ACC112 (cell line): ENCODE results near the gene CLDN8.

Source experiments
- H2AFZ ChIP-seq: fragments of 200-600 bp; sonication (generic); one replicate; pipeline ENCODE4 v1.6.0; 2017; ENCODE audit warnings: antibody characterized with exemption, low read length; ENCODE audit not compliant: unreplicated experiment
- H3K27ac ChIP-seq: fragments of 200-600 bp; sonication (generic); 2 replicates; pipeline ENCODE4 v1.5.1; 2014; ENCODE audit warnings: low read depth, mild to moderate bottlenecking, antibody characterized with exemption, low read length, moderate library complexity
- H3K27me3 ChIP-seq: fragments of 200-600 bp; sonication (generic); 2 replicates; pipeline ENCODE4 v1.6.1; 2014; ENCODE audit warnings: mild to moderate bottlenecking, antibody characterized with exemption, low read length, moderate library complexity, mixed read lengths; ENCODE audit not compliant: insufficient read depth
- H3K36me3 ChIP-seq: fragments of 200-600 bp; sonication (generic); 2 replicates; pipeline ENCODE4 v1.6.1; 2016; ENCODE audit warnings: mild to moderate bottlenecking, antibody characterized with exemption, low read length, moderate library complexity, mixed read lengths; ENCODE audit not compliant: insufficient read depth
- H3K4me1 ChIP-seq: fragments of 200-600 bp; sonication (generic); one replicate; pipeline ENCODE4 v1.6.1; 2016; ENCODE audit warnings: low read length, mixed read lengths; ENCODE audit not compliant: insufficient read depth, unreplicated experiment, control insufficient read depth
- H3K4me3 ChIP-seq: fragments of 200-600 bp; sonication (generic); 2 replicates; pipeline ENCODE4 v1.5.1; 2014; ENCODE audit warnings: mild to moderate bottlenecking, low read depth, low read length
- H3K79me2 ChIP-seq: fragments of 200-600 bp; sonication (generic); one replicate; pipeline ENCODE4 v1.6.0; 2016; ENCODE audit warnings: low read length; ENCODE audit not compliant: control insufficient read depth, unreplicated experiment, insufficient read depth

CLDN8 gene

GRCh38 chr21:30216041-30216723 lies at the start of gene CLDN8:
TSS of gene CLDN8 (minus strand) at chr21:30216097. CDS start at chr21:30215925, 172 bp downstream.
- H3K4me3 ChIP-seq, result no peak within 1 kb of the TSS
- no peak within 1 kb of the TSS for H2AFZ ChIP-seq
- no peaks in the 10 kb centered on the region for H3K79me2 ChIP-seq
- no peaks in the 10 kb centered on the region for H3K27me3 ChIP-seq
- H3K36me3 ChIP-seq, result no peaks in the 10 kb centered on the region
- no peaks in the 10 kb centered on the region for H3K4me1 ChIP-seq
- no peak within 1 kb of the TSS for H3K27ac ChIP-seq

- Histone ChIP-seq H3K27me3 (peaks cover 6% of the 10 kb centered on the region; the same call in 1 of the 2 replicates), H3K36me3 (no peaks in the 10 kb centered on the region), H3K4me1 (no peaks in the 10 kb centered on the region), H3K27ac (no peak overlapping the region), H3K79me2 (no peaks in the 10 kb centered on the region), H3K4me3 (no peak overlapping the region), H2AFZ (no peak overlapping the region)
These were observed 41.9 kb upstream of the CLDN8 start for GRCh38 chr21:30257773-30258172.

GRCh38 chr21:30256100-30256499 lies 40.2 kb upstream of the CLDN8 start:
- Histone ChIP-seq H3K79me2 (no peaks in the 10 kb centered on the region), H3K27ac (no peak overlapping the region), H3K36me3 (no peaks in the 10 kb centered on the region), H2AFZ (no peak overlapping the region), H3K4me1 (no peaks in the 10 kb centered on the region), H3K4me3 (no peak overlapping the region), H3K27me3 (peaks cover 6% of the 10 kb centered on the region; the same call in 1 of the 2 replicates)

DNA sequence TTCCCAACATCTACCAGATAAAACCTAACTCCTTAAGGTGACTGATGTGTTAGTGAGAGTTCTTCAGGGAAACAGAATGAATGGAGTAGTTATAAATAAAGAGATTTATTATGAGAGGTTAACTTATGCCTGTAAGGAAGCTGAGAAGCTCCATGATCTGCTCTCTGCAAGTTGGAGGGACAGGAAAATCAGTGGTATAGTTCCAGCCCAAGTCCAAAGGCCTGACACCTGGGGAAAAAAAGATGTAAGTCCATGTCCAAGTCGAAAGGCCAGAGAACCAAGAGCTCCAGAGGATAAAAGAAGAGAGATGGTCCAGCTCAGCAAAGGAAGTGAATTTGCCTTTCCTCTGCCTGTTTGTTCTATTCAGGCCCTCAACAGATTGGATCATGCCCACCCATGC lies 39.8 kb upstream of the CLDN8 start:
- no peak overlapping the region for H3K27ac ChIP-seq

GRCh38 chr21:30251781-30252180 lies 35.9 kb upstream of the CLDN8 start:
- H2AFZ ChIP-seq, result no peak overlapping the region
- no peak overlapping the region for H3K27ac ChIP-seq
- no peaks in the 10 kb centered on the region for H3K36me3 ChIP-seq
- no peaks in the 10 kb centered on the region for H3K79me2 ChIP-seq
- peaks cover 15% of the 10 kb centered on the region; the same call in 1 of the 2 replicates for H3K27me3 ChIP-seq
- H3K4me3 ChIP-seq, result no peak overlapping the region
- H3K4me1 ChIP-seq, result no peaks in the 10 kb centered on the region

More for the DNA sequence above, 39.8 kb upstream of the CLDN8 start:
- H2AFZ ChIP-seq, result no peak overlapping the region
- no peaks in the 10 kb centered on the region for H3K36me3 ChIP-seq
- no peaks in the 10 kb centered on the region for H3K4me1 ChIP-seq
- 0 out of 2 replicates have a peak, but pooled peaks cover 6% of the 10 kb centered on the region for H3K27me3 ChIP-seq
- no peaks in the 10 kb centered on the region for H3K79me2 ChIP-seq
- no peak overlapping the region for H3K4me3 ChIP-seq

DNA sequence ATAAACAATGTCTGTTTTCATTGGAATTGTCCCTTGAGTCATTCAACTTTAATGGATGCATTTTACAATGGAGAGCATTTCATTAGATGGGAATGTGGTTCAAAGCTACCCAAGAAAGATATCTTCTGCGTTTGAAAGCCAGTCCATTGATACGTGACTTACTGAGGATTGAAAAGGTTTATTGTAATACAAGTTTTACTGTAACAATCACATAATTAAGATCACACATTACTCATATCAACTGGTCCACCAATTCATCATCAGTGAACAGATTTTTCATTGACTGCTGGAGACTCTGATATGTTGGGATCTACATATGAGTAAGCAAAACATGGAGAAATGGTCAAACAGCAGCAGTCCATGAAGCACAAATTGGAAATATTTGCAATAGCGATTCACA lies 34.0 kb upstream of the CLDN8 start:
- Histone ChIP-seq H3K4me1 (no peaks in the 10 kb centered on the region), H3K36me3 (no peaks in the 10 kb centered on the region), H2AFZ (no peak overlapping the region), H3K79me2 (no peaks in the 10 kb centered on the region), H3K27ac (no peak overlapping the region), H3K27me3 (peaks cover 28% of the 10 kb centered on the region; the same call in 1 of the 2 replicates), H3K4me3 (no peak overlapping the region)

DNA sequence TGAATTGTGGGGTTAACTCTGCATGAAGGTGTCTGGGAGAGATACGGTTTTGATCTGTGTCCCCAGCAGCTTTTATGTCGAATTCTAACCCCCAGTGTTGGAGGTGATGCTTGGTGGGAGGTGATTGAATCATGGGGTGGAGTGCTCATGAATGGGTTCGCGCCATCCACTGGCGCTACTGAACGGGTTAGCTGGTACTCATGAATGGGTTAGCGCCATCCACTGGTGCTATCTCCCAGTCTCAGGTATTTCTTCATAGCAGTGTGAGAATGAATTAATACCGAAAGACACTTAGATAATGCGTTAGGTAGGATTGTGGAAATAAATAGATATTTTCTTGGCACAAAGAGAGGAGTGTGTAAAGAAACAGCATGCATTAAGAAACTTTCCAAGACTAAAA lies 32.9 kb upstream of the CLDN8 start:
- H3K27me3 ChIP-seq, result peaks cover 36% of the 10 kb centered on the region; the same call in 1 of the 2 replicates
- no peak overlapping the region for H2AFZ ChIP-seq
- H3K36me3 ChIP-seq, result no peaks in the 10 kb centered on the region
- no peak overlapping the region for H3K27ac ChIP-seq
- no peaks in the 10 kb centered on the region for H3K79me2 ChIP-seq
- no peaks in the 10 kb centered on the region for H3K4me1 ChIP-seq
- no peak overlapping the region for H3K4me3 ChIP-seq

GRCh38 chr21:30245061-30245460 lies 29.2 kb upstream of the CLDN8 start:
- H2AFZ ChIP-seq, result no peak overlapping the region
- no peaks in the 10 kb centered on the region for H3K4me1 ChIP-seq
- no peaks in the 10 kb centered on the region for H3K79me2 ChIP-seq

GRCh38 chr21:30243691-30244090 lies 27.8 kb upstream of the CLDN8 start:
- H2AFZ ChIP-seq, result no peak overlapping the region
- H3K4me3 ChIP-seq, result no peak overlapping the region
- no peak overlapping the region for H3K27ac ChIP-seq
- no peaks in the 10 kb centered on the region for H3K4me1 ChIP-seq
- H3K36me3 ChIP-seq, result no peaks in the 10 kb centered on the region
- H3K79me2 ChIP-seq, result no peaks in the 10 kb centered on the region
- H3K27me3 ChIP-seq, result peaks cover 27% of the 10 kb centered on the region; the same call in 1 of the 2 replicates

More at GRCh38 chr21:30245061-30245460, 29.2 kb upstream of the CLDN8 start:
- Histone ChIP-seq H3K36me3 (no peaks in the 10 kb centered on the region), H3K27me3 (peaks cover 34% of the 10 kb centered on the region; the same call in 1 of the 2 replicates), H3K27ac (no peak overlapping the region), H3K4me3 (no peak overlapping the region)

- peaks cover 16% of the 10 kb centered on the region; the same call in 1 of the 2 replicates for H3K27me3 ChIP-seq
- no peak overlapping the region for H3K4me3 ChIP-seq
- H3K79me2 ChIP-seq, result no peaks in the 10 kb centered on the region
- no peak overlapping the region for H2AFZ ChIP-seq
- H3K36me3 ChIP-seq, result no peaks in the 10 kb centered on the region
- H3K4me1 ChIP-seq, result no peaks in the 10 kb centered on the region
- no peak overlapping the region for H3K27ac ChIP-seq
These were observed 24.8 kb upstream of the CLDN8 start for GRCh38 chr21:30240661-30241060.

- H3K4me3 ChIP-seq, result no peak overlapping the region
- H3K79me2 ChIP-seq, result no peaks in the 10 kb centered on the region
- H3K27ac ChIP-seq, result no peak overlapping the region
- no peaks in the 10 kb centered on the region for H3K36me3 ChIP-seq
- peaks cover 16% of the 10 kb centered on the region for H3K4me1 ChIP-seq
- H2AFZ ChIP-seq, result no peak overlapping the region
- no peaks in the 10 kb centered on the region for H3K27me3 ChIP-seq
These were observed 22.3 kb upstream of the CLDN8 start for GRCh38 chr21:30238168-30238567.
